ENCODE measurements around the gene KRT9. TPM values are rescaled to one million over a fixed set of nuclear protein-coding genes. Genes with fewer than 3 reads are reported as not detected.
"Not testable (repeated sequence)": the region's sequence is repeated elsewhere in the genome, so short reads cannot be mapped to it uniquely, and the experiment has no call there.

The KRT9 gene
- total RNA-seq, 2 donors from 2014 or later, result 0.42 TPM; not detected in 1

- H3K27ac ChIP-seq, result no peak overlapping the region
- H3K27me3 ChIP-seq (replicated peaks; ENCODE audit: insufficient read depth), result no peaks in the 10 kb centered on the region
- peaks cover 3 to 15% of the 10 kb centered on the region in 2 donors for H3K4me1 ChIP-seq (ENCODE audit: control insufficient read depth in 1 of 2, low read depth in 2 of 2)
- no peaks in the 10 kb centered on the region for H3K36me3 ChIP-seq
- no peak for TF ChIP-seq CTCF (IDR thresholded peaks at IDR 0.05)
- DNase-seq (ENCODE audit: low spot score), result no peak
- ATAC-seq (ENCODE audit: insufficient number of reproducible peaks, low FRiP score, low read depth), result no peak
- no peak overlapping the region for H3K4me3 ChIP-seq
- no peaks in the 10 kb centered on the region for H3K9me3 ChIP-seq
Observed at GRCh38 chr17:41580687-41581365, 9.0 kb upstream of the KRT9 start.

GRCh38 chr17:41580244-41580575 lies 8.4 kb upstream of the KRT9 start:
- Histone ChIP-seq H3K4me1 (ENCODE audit: control insufficient read depth in 1 of 2, low read depth in 2 of 2) (peaks cover 3 to 15% of the 10 kb centered on the region in 2 donors), H3K27me3 (replicated peaks; ENCODE audit: insufficient read depth) (no peaks in the 10 kb centered on the region), H3K36me3 (no peaks in the 10 kb centered on the region), H3K4me3 (no peak overlapping the region), H3K27ac (no peak overlapping the region), H3K9me3 (no peaks in the 10 kb centered on the region)
- DNase-seq (ENCODE audit: low spot score), result no peak
- TF ChIP-seq CTCF (IDR thresholded peaks at IDR 0.05), result no peak
- ATAC-seq (ENCODE audit: insufficient number of reproducible peaks, low FRiP score, low read depth), result no peak

GRCh38 chr17:41579484-41580243 lies 7.8 kb upstream of the KRT9 start:
- peak overlapping the region; percentile 60 for H3K4me3 ChIP-seq

GRCh38 chr17:41578971-41579370 lies 7.1 kb upstream of the KRT9 start:
- H3K27ac ChIP-seq, result no peak overlapping the region
- DNase-seq (ENCODE audit: low spot score) (no peak), ATAC-seq (ENCODE audit: insufficient number of reproducible peaks, low FRiP score, low read depth) (no peak)
- H3K36me3 ChIP-seq, result no peaks in the 10 kb centered on the region
- no peaks in the 10 kb centered on the region for H3K27me3 ChIP-seq (replicated peaks; ENCODE audit: insufficient read depth)
- no peak overlapping the region for H3K4me3 ChIP-seq
- H3K9me3 ChIP-seq, result no peaks in the 10 kb centered on the region
- peaks cover 3 to 15% of the 10 kb centered on the region in 2 donors for H3K4me1 ChIP-seq (ENCODE audit: control insufficient read depth in 1 of 2, low read depth in 2 of 2)
- no peak for TF ChIP-seq CTCF (IDR thresholded peaks at IDR 0.05)

More at GRCh38 chr17:41579484-41580243, 7.8 kb upstream of the KRT9 start:
- ATAC-seq (ENCODE audit: insufficient number of reproducible peaks, low FRiP score, low read depth) (peak; percentile 74), DNase-seq (ENCODE audit: low spot score) (peak; percentile 57)
- Histone ChIP-seq H3K9me3 (no peaks in the 10 kb centered on the region), H3K27ac (no peak overlapping the region), H3K36me3 (no peaks in the 10 kb centered on the region), H3K4me1 (ENCODE audit: control insufficient read depth in 1 of 2, low read depth in 2 of 2) (peaks cover 3 to 15% of the 10 kb centered on the region in 2 donors), H3K27me3 (replicated peaks; ENCODE audit: insufficient read depth) (no peaks in the 10 kb centered on the region)
- TF ChIP-seq CTCF (IDR thresholded peaks at IDR 0.05), result peak; percentile 82

GRCh38 chr17:41578538-41578937 lies 6.7 kb upstream of the KRT9 start:
- Histone ChIP-seq H3K36me3 (no peaks in the 10 kb centered on the region), H3K27ac (no peak overlapping the region), H3K4me3 (no peak overlapping the region), H3K4me1 (ENCODE audit: control insufficient read depth in 1 of 2, low read depth in 2 of 2) (peaks cover 3 to 15% of the 10 kb centered on the region in 2 donors), H3K27me3 (replicated peaks; ENCODE audit: insufficient read depth) (no peaks in the 10 kb centered on the region), H3K9me3 (no peaks in the 10 kb centered on the region)
- ATAC-seq (ENCODE audit: insufficient number of reproducible peaks, low FRiP score, low read depth) (no peak), DNase-seq (ENCODE audit: low spot score) (no peak)
- TF ChIP-seq CTCF (IDR thresholded peaks at IDR 0.05), result no peak

GRCh38 chr17:41576740-41577139 lies 4.9 kb upstream of the KRT9 start:
- H3K27ac ChIP-seq; H3K9me3 ChIP-seq; H3K36me3 ChIP-seq; ATAC-seq (ENCODE audit: insufficient number of reproducible peaks, low FRiP score, low read depth); H3K4me3 ChIP-seq; H3K27me3 ChIP-seq (replicated peaks; ENCODE audit: insufficient read depth); DNase-seq (ENCODE audit: low spot score): not testable (repeated sequence)
- H3K4me1 ChIP-seq (ENCODE audit: control insufficient read depth in 1 of 2, low read depth in 2 of 2), result peaks cover 3 to 15% of the 10 kb centered on the region in 2 donors

All from thoracic aorta (tissue), 2 donors.